GM21423 (cell line): Measurements from ENCODE around the gene MAPKAP1.

Experiments used
- ATAC-seq: cut with Tn5 transposase; IDR thresholded peaks from one replicate; pipeline ENCODE4 v1.9.1; 2021; ENCODE audit warnings: mild to moderate bottlenecking, moderate library complexity; ENCODE audit not compliant: unreplicated experiment

The MAPKAP1 gene

DNA sequence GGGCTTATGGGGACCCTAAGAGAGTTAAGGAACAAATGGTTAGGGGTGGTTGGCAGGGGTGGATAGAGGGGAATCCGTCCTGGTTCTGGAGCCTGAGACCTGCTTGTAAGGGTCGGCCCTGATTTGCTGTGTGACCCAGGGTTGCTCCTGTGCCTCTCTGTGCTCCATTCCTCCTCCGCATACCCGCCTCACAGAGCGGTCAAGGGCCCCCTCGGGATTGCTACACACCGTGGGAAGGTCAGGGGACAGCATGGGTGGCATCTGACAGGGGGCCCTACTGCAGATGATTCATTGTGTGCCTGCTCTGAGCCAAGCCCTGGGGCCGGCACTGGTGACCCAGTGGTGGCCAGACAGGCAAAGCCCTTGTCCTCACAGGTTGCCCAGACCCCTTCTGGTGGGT is 283.0 kb downstream of the MAPKAP1 start:
- no peak for ATAC-seq

DNA sequence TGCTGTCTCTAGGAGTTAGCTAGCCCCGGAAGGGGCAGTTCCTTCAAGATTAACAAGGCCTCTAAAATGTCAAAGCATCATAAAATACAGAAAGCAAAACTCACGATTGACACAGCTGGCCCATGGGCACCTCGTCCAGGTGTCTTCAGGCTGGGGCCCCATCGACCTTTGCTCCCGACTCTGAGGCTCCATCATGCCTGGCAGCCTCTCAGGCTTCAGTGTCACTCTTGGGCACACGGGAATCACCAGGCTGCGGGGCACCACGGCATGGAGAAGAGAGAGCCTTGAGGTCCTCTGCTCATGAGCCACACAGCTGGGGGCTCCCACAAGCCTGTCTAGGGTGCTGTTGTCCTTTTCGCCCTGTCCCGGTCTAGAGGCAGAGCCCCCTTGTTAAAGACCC is 284.2 kb downstream of the MAPKAP1 start:
- no peak for ATAC-seq

DNA sequence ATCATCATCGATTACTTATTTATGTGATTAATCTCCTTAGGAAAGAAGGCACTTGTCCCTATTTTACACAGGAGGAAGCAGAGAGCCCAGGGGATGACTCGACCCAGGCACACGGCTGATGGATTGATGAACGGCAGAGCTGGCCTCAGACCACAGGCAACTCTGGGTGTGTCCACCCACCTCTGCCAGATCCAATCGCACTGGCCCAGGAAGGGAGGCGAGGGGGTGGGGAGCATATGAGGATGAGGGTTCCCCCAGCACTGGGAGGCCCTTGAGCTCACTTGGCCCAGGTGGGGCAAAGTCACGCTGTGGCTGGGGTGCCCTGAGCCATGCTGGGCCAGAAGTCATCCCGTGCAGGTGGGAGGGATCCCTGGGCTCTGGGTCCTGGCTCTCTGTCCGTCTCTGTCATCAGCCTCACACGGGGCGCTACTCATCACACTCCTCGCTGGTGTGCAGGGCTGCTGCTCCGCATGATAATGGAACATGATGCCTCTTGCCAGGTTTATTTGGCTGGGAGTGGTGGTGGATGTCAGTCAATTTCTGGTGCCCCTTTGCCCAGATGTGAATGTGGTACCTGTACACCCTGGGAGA is 285.3 kb downstream of the MAPKAP1 start:
- ATAC-seq: no peak

DNA sequence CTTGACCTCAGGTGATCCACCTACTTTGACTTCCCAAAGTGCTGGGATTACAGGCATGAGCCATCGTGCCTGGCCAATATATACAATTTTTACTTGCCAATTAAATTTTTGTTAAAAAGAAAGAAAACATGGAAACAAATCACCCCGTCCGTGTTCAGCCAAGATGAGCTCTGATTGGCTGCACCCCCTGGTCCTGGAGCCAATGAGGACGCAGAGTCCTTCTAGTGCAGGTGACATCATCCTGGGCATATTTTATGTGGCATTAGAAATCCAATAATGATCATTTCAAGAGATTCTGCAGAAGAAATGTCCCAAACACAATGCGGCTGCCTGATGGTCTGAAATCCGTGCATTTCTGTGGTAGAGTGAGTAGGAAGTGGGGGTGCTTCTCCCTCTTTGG is 285.8 kb downstream of the MAPKAP1 start:
- ATAC-seq: no peak

DNA sequence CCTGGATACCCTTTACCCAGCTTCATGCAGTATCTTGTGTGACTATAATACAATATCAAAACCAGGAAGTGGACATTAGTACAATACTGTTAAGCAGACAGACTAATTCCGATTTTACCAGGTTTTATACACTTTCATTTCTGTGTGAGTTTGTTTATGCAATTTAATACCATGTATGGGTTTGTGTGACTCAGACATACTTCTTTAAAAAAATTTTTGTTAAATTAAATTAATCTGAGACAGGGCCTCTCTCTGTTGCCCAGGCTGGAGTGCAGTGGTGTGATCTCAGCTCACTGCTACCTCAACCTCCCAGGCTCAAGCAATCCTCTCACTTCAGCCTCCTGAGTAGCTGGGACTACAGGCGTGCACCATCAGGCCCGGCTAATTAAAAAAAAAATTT is 288.6 kb downstream of the MAPKAP1 start:
- ATAC-seq: no peak

DNA sequence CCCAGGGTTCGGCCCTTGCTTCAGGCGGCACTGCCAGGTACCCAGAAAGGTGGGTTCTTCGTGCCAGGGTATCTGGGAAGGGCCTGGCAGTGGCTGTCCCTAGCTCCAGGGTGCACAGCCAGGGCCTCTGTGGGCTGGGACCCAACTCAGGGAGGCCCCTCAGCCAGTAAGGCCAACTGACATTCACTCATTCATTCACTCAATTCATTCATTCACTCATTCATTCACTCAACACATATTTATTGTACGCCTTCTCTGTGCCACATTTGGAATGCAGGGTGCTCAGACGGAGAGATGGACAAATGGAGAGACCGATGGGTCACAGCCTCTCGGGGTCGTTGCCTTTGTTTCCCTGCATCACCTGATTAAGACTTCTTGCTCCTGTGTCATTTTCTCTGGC is 290.5 kb downstream of the MAPKAP1 start:
- no peak for ATAC-seq

DNA sequence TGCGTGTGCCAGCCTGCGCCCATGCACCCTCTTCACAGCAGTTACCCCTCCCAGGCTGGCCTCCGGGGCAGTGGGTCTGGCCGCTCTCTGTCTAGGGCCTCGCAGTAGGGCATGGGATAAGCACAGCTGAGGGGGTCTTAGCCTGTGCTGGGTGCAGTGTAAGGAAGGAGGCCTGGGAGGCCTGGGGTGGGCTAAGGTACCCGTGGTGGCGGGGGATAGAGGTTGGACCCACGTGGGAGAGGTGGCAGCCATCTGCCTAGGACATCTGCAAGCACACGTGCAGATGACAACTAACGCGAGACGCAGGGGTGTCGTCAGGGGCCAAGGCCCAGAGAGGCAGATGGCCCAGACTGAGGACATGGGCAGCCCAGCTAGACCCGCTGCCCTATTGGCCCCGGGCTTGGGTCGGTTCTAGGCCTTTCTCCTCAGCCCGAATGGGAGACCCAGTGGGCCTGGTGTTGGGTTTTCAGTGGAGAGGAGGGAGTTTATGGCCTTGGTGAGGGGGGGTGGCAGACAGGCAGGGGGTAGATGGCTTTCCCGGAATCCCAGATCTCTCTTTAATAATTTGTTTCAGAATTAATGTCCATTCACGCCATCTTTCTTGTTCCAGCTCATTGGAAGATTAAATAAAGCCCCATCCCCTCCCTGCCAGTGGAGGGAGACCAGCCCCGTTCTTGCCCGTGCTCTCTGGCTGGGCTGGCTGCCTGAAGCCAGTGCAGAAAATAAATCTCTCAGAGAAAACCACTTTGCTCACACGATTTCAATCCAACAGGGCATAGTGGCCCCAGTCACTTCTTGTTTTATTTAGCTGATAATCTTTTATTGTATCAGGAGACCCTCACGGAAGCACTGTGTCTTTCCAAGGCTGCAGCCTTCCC is 291.2 kb downstream of the MAPKAP1 start:
- ATAC-seq: no peak

DNA sequence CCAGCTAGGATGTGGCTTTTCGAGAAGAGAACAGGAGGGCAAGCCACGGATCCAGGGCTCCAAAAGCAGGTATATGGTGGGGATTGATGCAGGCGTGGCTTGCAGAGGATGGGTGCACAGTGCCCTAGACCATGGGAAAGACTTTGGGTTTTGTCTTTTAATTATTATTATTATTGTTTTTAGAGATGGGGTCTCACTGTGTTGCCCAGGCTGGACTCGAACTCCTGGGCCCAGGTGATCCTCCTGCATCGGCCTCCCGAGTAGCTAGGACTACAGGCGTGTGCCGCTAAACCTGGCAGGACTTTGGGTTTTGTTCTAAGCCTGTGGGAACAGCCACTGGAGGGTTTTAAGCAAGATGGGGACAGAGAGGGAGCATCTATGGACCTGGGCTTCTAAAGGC is 293.4 kb downstream of the MAPKAP1 start:
- no peak for ATAC-seq

DNA sequence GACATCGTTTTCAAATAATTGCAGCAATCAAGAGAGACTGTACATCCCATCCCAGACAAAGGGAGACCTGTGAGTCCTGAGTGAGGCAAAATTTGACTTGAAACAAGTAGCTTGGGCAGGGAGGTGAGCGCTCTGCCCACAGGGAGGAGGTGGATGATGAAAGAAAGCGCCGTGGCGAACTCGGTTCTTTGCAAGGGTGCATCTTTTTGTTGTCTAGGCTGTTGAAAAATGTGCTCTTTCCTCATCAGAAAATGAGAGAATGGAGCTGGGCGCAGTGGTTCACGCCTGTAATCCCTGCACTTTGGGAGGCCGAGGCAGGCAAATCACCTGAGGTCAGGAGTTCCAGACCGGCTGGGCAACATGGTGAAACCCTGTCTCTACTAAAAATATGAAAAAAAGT is 294.8 kb downstream of the MAPKAP1 start:
- ATAC-seq: no peak

DNA sequence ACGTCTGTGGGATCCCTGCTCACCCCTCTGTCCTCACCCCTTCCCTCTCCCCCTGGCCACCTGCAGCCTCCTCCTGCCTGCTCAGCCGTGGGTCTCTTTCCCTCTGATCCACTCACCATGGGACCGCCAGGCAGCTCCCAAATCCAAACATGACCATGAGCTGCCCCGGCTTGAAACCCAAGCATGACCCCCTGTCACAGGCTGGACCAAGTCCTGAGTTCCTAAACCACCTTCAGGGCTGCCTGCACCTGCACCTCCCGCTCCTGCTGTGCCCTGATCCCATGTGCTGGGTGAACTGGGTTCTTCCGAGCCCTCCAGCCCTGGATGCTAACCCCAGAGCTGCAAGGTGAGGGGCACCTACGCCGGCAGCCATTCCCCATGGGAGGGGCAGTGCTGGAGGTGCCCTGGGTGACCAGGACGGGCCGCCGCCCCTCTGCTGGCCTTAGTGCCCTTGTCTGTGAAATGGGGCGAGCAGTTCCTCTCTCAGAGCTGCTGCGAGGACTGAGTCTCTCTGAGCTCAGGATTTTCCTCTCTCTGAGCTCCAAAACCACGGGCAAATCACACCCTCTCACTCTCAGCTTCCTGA is 295.7 kb downstream of the MAPKAP1 start:
- no peak for ATAC-seq

DNA sequence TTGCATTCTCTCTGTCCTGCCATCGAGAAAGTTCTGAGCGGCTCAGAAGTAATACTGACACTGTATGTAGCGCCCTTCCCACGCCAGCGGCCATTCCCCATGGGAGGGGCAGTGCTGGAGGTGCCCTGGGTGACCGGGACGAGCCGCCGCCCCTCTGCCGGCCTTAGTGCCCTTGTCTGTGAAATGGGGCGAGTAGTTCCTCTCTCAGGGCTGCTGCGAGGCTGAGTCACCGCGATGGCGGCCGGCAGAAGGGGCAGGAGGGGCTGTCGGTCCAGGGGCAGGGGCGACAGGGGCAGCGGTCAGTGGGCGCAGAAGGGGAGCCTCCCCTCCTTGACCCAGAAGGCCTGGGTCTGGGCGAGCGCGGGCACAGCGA is 296.5 kb downstream of the MAPKAP1 start:
- ATAC-seq: no peak

DNA sequence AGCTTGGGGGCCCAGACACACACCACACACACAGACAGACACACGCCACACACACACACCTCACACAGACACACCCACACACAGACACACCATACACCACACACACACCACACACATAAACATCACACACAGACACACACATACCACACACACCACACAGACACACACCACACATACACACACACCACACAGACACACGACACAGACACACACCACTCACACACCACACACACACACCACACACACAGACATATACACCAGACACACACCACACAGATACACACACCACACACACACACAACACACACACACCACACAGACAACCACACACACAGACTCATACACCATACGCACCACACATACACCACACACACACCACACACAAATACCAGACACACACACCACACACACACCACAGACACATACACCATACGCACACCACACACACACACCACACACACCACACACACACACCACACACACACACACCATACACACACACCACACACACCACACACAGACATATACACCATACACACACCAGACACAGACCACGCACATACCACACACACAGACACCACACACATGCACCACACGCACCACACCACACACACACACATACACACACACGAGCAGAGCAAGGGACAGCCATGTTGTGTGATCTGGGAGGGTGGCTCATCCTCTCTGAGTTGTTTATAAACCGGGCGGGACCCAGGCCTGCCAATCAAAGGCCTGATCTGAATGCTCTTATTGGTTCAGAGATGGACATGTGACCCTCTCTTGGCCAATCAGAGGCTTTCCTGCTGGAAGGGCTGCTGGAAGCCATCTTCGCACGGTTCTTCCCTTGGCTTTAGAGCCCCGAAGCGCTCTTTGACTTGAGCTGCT is 297.1 kb downstream of the MAPKAP1 start:
- ATAC-seq: no peak

DNA sequence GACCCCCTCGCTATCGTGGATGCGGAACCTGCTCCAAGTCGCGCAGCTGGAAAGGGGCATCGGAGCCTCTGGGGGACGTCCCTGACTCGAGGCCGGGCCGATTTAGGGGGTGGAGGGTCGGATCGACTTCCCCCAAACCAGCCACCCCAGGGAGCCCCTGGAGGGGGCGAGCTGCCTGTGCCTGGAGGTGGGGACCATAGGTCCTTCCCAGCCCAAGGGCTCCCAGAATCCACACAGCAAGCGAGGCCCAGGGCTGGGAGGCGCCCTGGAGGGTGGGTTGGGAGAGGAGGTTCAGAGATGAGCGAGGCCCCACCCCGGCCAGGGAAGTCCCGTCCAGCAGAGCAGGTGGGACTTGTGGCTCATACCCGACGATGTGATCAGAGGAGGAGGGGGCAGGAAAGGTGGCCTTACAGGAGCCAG is 297.8 kb downstream of the MAPKAP1 start:
- no peak for ATAC-seq

DNA sequence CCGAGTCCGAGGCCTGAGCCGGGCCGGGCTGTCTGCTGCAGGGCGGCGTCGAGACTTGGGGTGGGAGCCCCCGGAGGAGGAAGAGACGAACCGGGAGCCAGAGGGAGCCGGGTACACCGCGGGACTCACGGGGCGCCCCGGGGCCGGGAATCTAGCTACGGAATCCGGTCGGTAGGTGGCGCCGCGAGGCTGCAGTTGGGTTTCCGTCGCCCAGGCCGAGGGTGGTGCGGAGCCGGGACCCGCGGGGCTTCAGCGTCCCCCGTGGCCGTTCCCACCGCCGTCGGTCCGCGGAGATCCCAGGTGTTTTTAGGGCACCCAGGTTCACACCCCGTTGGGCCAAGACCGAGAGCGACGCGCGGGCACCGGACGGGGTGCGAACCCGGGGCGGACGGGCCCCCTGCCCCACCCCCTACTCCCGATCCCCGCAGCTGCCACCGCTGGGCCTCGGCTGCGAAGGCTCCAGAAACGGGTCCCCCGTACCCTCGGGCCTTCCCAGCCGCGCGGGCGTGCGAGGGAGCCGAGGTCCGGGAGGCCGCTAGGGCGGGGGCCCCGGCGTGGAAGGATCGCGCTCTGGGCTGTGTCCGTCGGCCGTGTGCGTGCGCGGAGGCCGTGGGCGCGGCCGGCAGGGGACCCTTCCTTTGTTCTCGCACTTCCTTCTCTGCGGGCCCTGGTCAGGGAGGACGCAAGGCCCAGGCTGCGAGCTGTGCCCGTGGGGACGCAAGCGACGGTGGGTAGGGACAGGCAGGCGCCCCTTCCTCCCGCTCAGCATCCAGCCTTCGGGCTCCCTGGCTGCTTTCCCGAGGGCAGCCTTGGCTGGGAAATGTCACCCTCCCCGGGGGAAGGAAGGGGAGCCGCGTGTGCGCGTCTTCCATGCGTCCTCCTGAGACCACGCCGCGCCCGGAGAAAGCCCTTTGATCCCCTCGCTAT is 298.8 kb downstream of the MAPKAP1 start:
- ATAC-seq: peak; percentile 68

DNA sequence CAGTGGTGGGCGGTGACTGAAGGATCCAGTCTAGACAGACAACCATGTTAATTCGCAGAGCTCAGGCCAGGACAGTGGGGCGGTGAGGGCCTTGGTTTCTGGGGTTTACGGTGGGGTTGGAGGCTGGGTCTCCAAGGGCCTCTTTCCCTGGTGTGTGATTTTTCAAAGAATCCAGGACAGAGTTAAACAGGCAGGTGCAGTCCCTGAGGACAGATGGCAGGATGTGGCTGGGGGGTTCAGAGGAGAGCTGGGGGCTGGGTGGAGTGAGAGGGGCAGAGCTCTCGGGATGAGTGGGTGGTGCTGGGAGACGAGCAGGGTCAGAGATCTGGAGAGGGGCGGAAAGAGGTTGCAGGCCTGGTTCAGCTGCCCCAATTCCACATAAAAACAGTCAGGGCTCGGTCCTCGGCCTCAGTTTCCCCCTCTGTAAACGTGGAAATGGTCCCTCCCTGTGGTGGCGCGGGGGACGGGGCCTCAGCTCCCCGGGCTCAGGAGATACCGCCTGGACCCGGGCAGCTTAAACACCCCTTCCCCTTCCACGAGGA is 299.5 kb downstream of the MAPKAP1 start:
- ATAC-seq: no peak

DNA sequence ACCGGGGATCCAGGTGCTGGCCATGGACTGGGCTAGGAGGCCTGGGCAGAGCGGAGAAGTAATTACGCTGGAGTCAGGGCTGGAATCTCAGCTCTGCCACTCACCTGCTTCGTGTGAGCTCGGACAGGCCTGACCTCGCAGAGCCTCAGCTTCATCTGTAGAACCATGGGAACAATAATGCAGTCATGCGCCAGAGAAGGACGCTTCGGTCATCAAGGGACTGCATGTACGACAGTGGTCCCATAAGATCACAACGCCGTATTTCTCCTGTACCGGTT is 300.3 kb downstream of the MAPKAP1 start:
- ATAC-seq: no peak

DNA sequence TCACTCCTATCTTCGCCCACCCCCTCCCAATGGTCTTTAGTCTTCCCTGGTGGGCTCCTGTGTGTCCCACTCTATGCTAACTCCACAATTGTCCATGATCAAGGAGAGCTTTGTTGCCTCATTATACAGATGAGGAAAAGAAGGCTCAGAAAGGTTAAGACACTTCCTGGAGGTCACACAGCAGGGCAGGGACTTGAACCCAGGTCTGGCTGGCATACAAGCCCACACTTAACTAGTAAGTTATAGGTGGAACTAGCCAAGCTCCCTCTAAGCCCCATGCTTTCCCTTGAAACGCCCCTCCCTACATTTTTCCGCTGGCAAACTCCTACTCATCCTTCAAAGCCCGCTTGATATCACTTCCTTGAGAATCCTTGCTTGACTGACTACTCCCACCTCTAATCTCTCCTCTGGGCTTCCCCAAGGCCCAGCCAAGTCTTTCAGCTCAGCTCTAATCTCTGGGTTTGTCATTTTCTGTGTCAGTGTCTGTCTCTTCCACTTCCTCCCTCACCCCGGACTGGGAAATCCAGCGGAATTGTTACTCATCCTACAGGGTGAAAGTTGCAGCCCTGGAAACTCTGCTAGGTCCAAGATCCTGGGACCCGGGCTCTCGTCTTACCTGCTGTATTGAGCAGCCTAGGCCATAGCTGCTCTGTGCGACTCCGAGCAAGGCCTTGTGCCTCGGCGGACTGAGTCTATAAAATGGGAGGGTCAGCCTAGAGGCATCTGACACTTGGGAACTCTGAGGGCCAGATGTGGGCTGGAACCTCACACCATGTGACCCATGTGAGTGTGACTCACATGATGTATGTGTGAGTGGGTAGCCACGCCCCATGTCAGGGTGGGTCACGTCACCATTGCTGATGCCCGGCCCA is 300.8 kb downstream of the MAPKAP1 start:
- no peak for ATAC-seq

DNA sequence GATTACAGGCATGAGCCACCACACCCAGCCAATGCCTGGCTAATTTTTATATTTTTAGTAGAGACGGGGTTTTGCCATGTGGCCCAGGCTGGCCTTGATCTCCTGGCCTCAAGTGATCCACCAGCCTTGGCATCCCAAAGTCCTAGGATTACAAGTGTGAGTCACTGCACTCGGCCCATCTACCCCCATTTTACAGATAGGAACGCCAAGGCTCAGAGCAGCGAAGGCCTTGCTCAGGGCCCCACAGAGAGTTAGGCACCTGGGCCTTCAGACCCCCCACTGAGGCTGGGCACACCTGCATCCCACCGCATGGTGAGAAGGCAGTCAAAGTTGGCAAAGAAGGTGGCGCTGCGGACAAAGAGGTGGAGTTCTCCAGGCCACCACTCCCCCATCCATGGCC is 302.3 kb downstream of the MAPKAP1 start:
- ATAC-seq: no peak
